Ovary (tissue), 3 donors: ENCODE measurements around the gene EIF4H.

Experiments
- CTCF ChIP-seq, 3 donors: fragments of 450-650 bp in 2 of 3; fragments of 200-600 bp in 1 of 3; IDR thresholded peaks; one replicate each; pipeline versions ENCODE4 v1.5.1 to v1.8.0; 2016 to 2022; ENCODE audit warnings: antibody characterized with exemption in 3 of 3, mild to moderate bottlenecking in 1 of 3
- EP300 ChIP-seq: sonication (generic); formaldehyde crosslinking; IDR thresholded peaks from one replicate; pipeline ENCODE4 v1.6.1; 2017; ENCODE audit warnings: antibody characterized with exemption
- POLR2A ChIP-seq: fragments of 450-650 bp; IDR thresholded peaks from one replicate; pipeline ENCODE4 v1.6.1; 2017; ENCODE audit warnings: antibody characterized with exemption, mild to moderate bottlenecking, moderate library complexity
- donor health status: DM: no; HTN: no; CAD: no.

- no peak for TF ChIP-seq CTCF (IDR thresholded peaks at IDR 0.05)
- no peak for TF ChIP-seq EP300
- no peak for TF ChIP-seq POLR2A
Measured at GRCh38 chr7:74126220-74126880, 47.8 kb upstream of the EIF4H start.
